ENCODE results near the gene PACSIN3. TPM values are rescaled to one million over a fixed set of nuclear protein-coding genes. Genes with fewer than 3 reads are reported as not detected.

The PACSIN3 gene
- total and polyA plus RNA-seq, 4 donors = 7.9 to 25.5 (median 22.0) TPM

- Histone ChIP-seq H3K4me1 (ENCODE audit: control insufficient read depth, insufficient read depth, low read length) (peaks cover 34% of the 10 kb centered on the region), H3K36me3 (ENCODE audit: control insufficient read depth, insufficient read depth, low read length) (peaks cover 53% of the 10 kb centered on the region), H3K27ac (ENCODE audit: low read depth, low read length) (no peak overlapping the region), H3K27me3 (ENCODE audit: control insufficient read depth, insufficient read depth, low read length) (no peaks in the 10 kb centered on the region), H3K4me3 (ENCODE audit: low read depth, low read length) (no peak overlapping the region), H3K9me3 (ENCODE audit: control insufficient read depth, insufficient read depth, low read length) (no peaks in the 10 kb centered on the region)
- DNase-seq (ENCODE audit: low read depth in 4 of 6, low spot score in 6 of 6) = no peak
- 93% methylated on average over 19 of the region's 23 CpGs for WGBS (ENCODE audit: insufficient coverage)
These were observed 7.2 kb downstream of the PACSIN3 start for GRCh38 chr11:47178737-47179654.

GRCh38 chr11:47178316-47178715 is 7.9 kb downstream of the PACSIN3 start:
- Histone ChIP-seq H3K27me3 (ENCODE audit: control insufficient read depth, insufficient read depth, low read length) (no peaks in the 10 kb centered on the region), H3K9me3 (ENCODE audit: control insufficient read depth, insufficient read depth, low read length) (no peaks in the 10 kb centered on the region), H3K36me3 (ENCODE audit: control insufficient read depth, insufficient read depth, low read length) (peaks cover 59% of the 10 kb centered on the region), H3K4me3 (ENCODE audit: low read depth, low read length) (no peak overlapping the region), H3K4me1 (ENCODE audit: control insufficient read depth, insufficient read depth, low read length) (peaks cover 30% of the 10 kb centered on the region), H3K27ac (ENCODE audit: low read depth, low read length) (peak overlapping the region; percentile 99)
- DNase-seq (ENCODE audit: low read depth in 4 of 6, low spot score in 6 of 6) = no peak
- WGBS (ENCODE audit: insufficient coverage) = 87% methylated on average over 4 of the region's 11 CpGs

GRCh38 chr11:47177846-47178245 is 8.4 kb downstream of the PACSIN3 start:
- Histone ChIP-seq H3K27ac (ENCODE audit: low read depth, low read length) (peak overlapping the region; percentile 99), H3K9me3 (ENCODE audit: control insufficient read depth, insufficient read depth, low read length) (no peaks in the 10 kb centered on the region)

GRCh38 chr11:47177229-47177845 is 8.9 kb downstream of the PACSIN3 start:
- 6% methylated on average over 17 of the region's 21 CpGs for WGBS (ENCODE audit: insufficient coverage)
- Histone ChIP-seq H3K27me3 (ENCODE audit: control insufficient read depth, insufficient read depth, low read length) (no peaks in the 10 kb centered on the region), H3K4me1 (ENCODE audit: control insufficient read depth, insufficient read depth, low read length) (peaks cover 29% of the 10 kb centered on the region), H3K36me3 (ENCODE audit: control insufficient read depth, insufficient read depth, low read length) (peaks cover 63% of the 10 kb centered on the region), H3K27ac (ENCODE audit: low read depth, low read length) (peak overlapping the region; percentile 99), H3K4me3 (ENCODE audit: low read depth, low read length) (peak overlapping the region; percentile 87), H3K9me3 (ENCODE audit: control insufficient read depth, insufficient read depth, low read length) (no peaks in the 10 kb centered on the region)
- DNase-seq (ENCODE audit: low read depth in 4 of 6, low spot score in 6 of 6) = peak in 4 of 6 donors; percentile 57 to 95 (median 76)

More at GRCh38 chr11:47177846-47178245, 8.4 kb downstream of the PACSIN3 start:
- no peaks in the 10 kb centered on the region for H3K27me3 ChIP-seq (ENCODE audit: control insufficient read depth, insufficient read depth, low read length)
- peaks cover 29% of the 10 kb centered on the region for H3K4me1 ChIP-seq (ENCODE audit: control insufficient read depth, insufficient read depth, low read length)
- peaks cover 59% of the 10 kb centered on the region for H3K36me3 ChIP-seq (ENCODE audit: control insufficient read depth, insufficient read depth, low read length)
- no peak for DNase-seq (ENCODE audit: low read depth in 4 of 6, low spot score in 6 of 6)
- whole genome bisulfite sequencing (ENCODE audit: insufficient coverage) = 53% methylated on average over 3 of the region's 6 CpGs
- H3K4me3 ChIP-seq (ENCODE audit: low read depth, low read length) = peak overlapping the region; percentile 87

GRCh38 chr11:47176328-47177228 is 9.7 kb downstream of the PACSIN3 start, which contains the start of gene ARFGAP2:
Gene ARFGAP2 (minus strand): TSS chr11:47176879. CDS start chr11:47176853, 26 bp downstream.
- peak within 1 kb of the TSS; percentile 99 for H3K4me3 ChIP-seq (ENCODE audit: low read depth, low read length)
- peaks cover 68% of the 10 kb centered on the region for H3K36me3 ChIP-seq (ENCODE audit: control insufficient read depth, insufficient read depth, low read length)
- under 1% methylated on average over 68 of the region's 89 CpGs for WGBS (ENCODE audit: insufficient coverage)
- peaks cover 29% of the 10 kb centered on the region for H3K4me1 ChIP-seq (ENCODE audit: control insufficient read depth, insufficient read depth, low read length)
- no peaks in the 10 kb centered on the region for H3K9me3 ChIP-seq (ENCODE audit: control insufficient read depth, insufficient read depth, low read length)
- DNase-seq (ENCODE audit: low read depth in 4 of 6, low spot score in 6 of 6) = peak; percentile 89 to 99 (median 94)
- peak within 1 kb of the TSS; percentile 99 for H3K27ac ChIP-seq (ENCODE audit: low read depth, low read length)
- no peaks in the 10 kb centered on the region for H3K27me3 ChIP-seq (ENCODE audit: control insufficient read depth, insufficient read depth, low read length)

GRCh38 chr11:47175746-47176327 is 10.4 kb downstream of the PACSIN3 start:
- H3K4me3 ChIP-seq (ENCODE audit: low read depth, low read length) = peak overlapping the region; percentile 99
- peaks cover 68% of the 10 kb centered on the region for H3K36me3 ChIP-seq (ENCODE audit: control insufficient read depth, insufficient read depth, low read length)
- no peak for DNase-seq (ENCODE audit: low read depth in 4 of 6, low spot score in 6 of 6)
- H3K27ac ChIP-seq (ENCODE audit: low read depth, low read length) = peak overlapping the region; percentile 90
- H3K4me1 ChIP-seq (ENCODE audit: control insufficient read depth, insufficient read depth, low read length) = peaks cover 29% of the 10 kb centered on the region
- H3K9me3 ChIP-seq (ENCODE audit: control insufficient read depth, insufficient read depth, low read length) = no peaks in the 10 kb centered on the region
- 41% methylated on average over 14 of the region's 14 CpGs for WGBS (ENCODE audit: insufficient coverage)
- H3K27me3 ChIP-seq (ENCODE audit: control insufficient read depth, insufficient read depth, low read length) = no peaks in the 10 kb centered on the region

- Histone ChIP-seq H3K36me3 (ENCODE audit: control insufficient read depth, insufficient read depth, low read length) (peaks cover 76% of the 10 kb centered on the region), H3K27ac (ENCODE audit: low read depth, low read length) (no peak overlapping the region), H3K27me3 (ENCODE audit: control insufficient read depth, insufficient read depth, low read length) (no peaks in the 10 kb centered on the region), H3K4me3 (ENCODE audit: low read depth, low read length) (no peak overlapping the region), H3K9me3 (ENCODE audit: control insufficient read depth, insufficient read depth, low read length) (no peaks in the 10 kb centered on the region), H3K4me1 (ENCODE audit: control insufficient read depth, insufficient read depth, low read length) (peaks cover 23% of the 10 kb centered on the region)
- DNase-seq (ENCODE audit: low read depth in 4 of 6, low spot score in 6 of 6) = no peak
- WGBS (ENCODE audit: insufficient coverage) = 75% methylated on average over 4 of the region's 6 CpGs
These were observed 13.4 kb downstream of the PACSIN3 start for GRCh38 chr11:47172740-47173336.

GRCh38 chr11:47171856-47172255 is 14.4 kb downstream of the PACSIN3 start:
- Histone ChIP-seq H3K36me3 (ENCODE audit: control insufficient read depth, insufficient read depth, low read length) (peaks cover 77% of the 10 kb centered on the region), H3K27ac (ENCODE audit: low read depth, low read length) (no peak overlapping the region), H3K27me3 (ENCODE audit: control insufficient read depth, insufficient read depth, low read length) (no peaks in the 10 kb centered on the region), H3K9me3 (ENCODE audit: control insufficient read depth, insufficient read depth, low read length) (no peaks in the 10 kb centered on the region), H3K4me1 (ENCODE audit: control insufficient read depth, insufficient read depth, low read length) (peaks cover 15% of the 10 kb centered on the region), H3K4me3 (ENCODE audit: low read depth, low read length) (no peak overlapping the region)
- no peak for DNase-seq (ENCODE audit: low read depth in 4 of 6, low spot score in 6 of 6)
- WGBS (ENCODE audit: insufficient coverage) = 69% methylated on average over 4 of the region's 8 CpGs
